GM19035 (cell line): ENCODE results near the gene PROM1.

Experiments used
- ATAC-seq: cut with Tn5 transposase; IDR thresholded peaks from one replicate; pipeline ENCODE4 v1.9.1; 2021; ENCODE audit not compliant: unreplicated experiment

The PROM1 gene

DNA sequence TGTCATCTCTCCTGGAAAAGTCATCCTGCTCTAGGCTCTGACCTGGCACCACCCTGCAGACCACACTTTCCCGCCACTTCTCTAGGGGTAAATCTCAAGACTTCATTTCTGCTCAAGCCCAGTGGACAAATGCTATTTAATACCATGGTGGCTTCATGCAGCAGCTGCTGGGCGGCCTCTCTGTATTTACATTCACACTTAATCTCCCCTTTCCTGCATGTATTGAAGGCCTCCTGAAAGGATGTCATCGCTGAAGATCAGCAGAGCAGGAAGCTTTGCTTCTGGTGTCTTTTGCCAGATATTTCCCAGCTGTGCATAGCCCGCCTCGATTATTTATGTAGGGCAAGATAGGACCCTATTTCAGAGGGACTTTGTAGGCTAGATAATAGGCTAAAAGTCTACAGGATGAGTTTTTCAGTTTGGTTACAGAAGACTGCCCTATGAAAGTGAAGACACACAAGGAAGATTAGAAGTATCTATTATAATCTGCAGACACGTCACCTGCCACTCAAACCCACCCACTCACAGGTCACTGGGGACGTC lies 17.2 kb downstream of the PROM1 start:
- no peak for ATAC-seq

- ATAC-seq: no peak
These were observed 18.8 kb downstream of the PROM1 start for GRCh38 chr4:16065066-16065465.

DNA sequence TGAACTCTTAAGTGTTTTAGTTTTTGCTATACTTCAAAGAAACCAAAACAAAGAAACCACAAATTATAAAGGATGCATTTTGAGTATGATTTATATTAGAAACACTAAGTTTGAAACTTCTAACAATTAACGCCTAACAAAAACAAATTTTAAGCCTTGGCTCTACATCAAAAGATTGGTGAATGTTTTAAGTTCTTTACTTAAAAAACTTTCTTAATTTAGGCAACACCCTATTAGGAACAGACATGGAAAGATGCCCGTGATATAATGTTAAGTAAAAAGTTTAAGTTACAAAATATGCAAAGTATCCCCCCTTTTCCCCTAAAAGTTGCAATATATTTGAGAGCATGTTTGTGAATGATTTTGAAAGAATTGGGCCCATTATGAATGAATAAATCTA lies 21.2 kb downstream of the PROM1 start:
- no peak for ATAC-seq

- ATAC-seq: no peak
These were observed 27.0 kb downstream of the PROM1 start for GRCh38 chr4:16056681-16057385.

DNA sequence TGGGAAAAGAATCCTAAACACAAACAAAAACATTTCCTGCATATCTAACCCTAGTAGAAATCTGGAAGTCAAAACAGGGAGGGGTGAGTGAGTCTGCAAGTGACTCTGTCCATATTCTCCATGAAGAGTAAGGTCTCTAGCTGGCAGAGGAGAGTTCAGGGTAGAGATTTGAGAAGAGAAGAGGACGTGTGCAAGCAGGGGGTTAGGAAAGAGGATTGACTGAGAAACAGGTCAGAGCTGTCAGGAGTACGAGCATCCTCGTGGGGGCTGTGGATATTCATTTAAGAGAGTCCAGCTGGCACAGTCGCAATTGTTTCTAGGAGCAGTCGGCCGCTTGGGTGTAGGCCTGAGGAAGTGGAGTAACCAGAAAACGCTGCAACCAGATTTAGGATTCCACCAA lies 27.9 kb downstream of the PROM1 start:
- no peak for ATAC-seq

DNA sequence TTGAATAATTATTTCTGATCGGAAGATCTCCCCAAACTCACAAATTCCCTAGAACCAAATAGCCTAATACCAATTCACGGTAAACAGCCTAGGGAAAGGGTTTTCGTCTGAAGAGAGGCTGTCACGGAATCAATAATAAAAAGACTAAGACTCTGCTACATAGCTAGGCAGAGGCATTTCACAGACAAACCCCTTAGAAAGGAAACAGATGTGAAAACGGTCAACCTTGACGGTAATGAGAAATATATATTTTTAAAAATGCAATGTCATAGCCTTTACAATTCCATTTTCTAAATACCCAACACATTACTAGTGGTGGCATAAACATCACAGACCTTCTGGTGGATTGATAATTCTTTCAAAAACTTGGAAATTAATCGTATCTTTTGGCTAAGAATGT lies 28.4 kb downstream of the PROM1 start:
- no peak for ATAC-seq

DNA sequence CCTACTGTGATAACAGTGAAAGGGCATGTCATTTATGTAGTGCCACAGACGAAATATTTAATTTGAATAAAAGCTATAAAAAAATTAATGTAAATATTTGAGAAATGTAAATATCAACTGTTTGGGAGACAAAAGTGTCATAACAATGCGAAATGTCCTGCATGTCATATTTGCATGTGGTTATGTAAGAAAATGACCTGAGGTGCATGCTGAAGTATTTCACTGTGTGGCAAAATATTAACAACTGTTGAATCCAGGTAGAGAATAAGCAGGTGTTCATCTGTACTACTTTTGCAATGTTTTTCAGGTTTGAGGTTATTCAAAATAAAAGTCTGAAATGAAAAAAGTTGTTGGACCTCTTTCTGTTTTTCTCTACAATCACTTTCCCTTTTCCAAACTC lies 30.9 kb downstream of the PROM1 start:
- no peak for ATAC-seq

- no peak for ATAC-seq
These were observed 31.8 kb downstream of the PROM1 start for GRCh38 chr4:16051980-16052379.

DNA sequence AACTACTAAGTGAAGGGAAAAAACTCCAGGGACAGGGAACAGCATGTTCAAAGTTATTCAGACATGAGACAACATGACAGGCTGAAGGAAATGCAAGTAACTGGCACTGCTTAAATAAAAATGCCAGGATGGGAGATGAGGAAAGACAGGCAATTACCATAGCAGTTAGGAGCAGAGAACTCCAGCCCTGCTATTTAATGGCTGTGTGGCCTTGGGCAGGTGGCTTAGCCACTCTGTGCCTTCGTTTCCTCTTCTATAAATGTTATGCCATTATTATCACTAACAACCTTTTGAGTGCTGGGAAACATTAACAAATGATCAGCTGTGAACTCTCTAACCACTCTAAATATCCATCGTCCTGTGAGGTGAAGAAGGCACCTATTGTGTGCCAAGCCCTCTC lies 32.7 kb downstream of the PROM1 start:
- ATAC-seq: no peak

GRCh38 chr4:16050669-16051068 lies 33.2 kb downstream of the PROM1 start:
- ATAC-seq: no peak

DNA sequence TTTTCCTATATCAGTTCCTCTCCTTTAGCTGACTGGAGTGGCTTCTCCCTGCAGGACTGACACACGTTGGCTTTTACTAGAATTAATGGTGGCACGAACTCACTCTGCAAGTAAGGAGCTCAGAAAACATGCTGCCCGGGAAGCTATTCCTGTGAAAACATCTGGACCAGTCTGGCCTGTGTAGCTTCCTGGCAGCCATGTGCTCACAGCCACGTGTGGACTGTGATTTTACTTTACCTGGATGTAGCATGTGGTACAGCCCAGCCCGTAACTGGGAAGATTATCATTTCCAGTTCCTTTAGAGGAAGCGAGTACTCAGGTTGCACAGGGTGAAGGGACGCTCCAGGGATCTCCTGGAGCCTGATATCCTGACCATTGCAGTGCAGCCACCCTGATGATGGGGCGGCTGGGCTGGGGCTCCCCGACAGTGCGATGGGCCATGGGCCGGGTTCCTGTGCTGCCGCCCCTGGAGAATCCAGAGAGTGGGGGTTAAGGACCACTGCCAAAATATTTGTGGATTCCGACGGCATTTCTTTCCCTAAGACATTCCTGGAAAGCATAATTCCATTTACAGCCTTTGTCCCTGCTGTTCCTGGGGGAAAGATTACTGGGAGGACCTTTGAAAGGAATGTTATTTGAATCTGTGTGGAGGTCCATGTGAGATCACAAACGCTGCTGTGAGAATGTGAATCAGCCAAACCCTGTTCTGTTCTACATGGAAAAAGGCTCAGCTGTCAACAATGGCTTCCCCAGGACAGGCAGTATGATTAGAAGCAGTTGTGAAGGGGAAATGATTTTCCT lies 35.0 kb downstream of the PROM1 start:
- no peak for ATAC-seq

DNA sequence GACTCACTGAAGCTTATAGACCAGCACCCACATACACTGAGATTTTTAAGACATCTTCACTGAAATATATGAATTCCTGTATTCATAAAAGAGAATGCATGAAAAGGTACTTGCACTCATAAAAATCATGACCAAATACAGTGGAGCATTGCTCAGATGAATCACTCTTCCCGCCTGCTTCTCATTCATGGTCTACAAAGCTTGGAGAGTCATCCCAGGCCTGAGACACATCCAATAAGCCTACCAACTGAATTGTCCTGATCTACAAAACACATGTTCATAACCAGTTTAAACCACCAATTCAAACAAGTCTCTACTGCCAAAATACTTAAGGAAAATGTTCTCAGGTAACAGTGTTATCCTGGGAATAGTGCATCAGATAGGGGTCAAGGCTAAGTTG lies 38.1 kb downstream of the PROM1 start:
- ATAC-seq: no peak

GRCh38 chr4:16043642-16044498 lies 40.0 kb downstream of the PROM1 start:
- no peak for ATAC-seq

- ATAC-seq: no peak
These were observed 44.7 kb downstream of the PROM1 start for GRCh38 chr4:16039139-16039538.

DNA sequence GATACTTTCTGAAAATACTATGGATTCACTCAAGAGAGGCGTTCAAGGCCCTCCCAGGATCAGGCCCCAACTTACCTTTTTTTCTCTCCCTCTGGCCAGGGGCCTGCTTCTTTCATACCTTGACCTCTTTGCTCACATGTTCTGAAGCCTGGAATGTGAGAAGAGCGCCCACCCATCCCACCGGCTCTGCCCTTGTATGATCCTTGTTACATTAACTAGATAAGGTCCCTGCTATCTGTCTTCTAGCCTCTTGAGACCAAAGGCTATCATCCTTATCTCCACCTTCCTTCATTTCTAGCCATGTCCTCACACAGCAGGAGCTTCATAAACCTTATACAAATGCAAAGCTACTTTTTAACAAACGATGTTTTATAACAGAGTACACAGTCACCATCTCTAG lies 45.9 kb downstream of the PROM1 start:
- ATAC-seq: no peak

- no peak for ATAC-seq
These were observed 48.0 kb downstream of the PROM1 start for GRCh38 chr4:16035843-16036242.

DNA sequence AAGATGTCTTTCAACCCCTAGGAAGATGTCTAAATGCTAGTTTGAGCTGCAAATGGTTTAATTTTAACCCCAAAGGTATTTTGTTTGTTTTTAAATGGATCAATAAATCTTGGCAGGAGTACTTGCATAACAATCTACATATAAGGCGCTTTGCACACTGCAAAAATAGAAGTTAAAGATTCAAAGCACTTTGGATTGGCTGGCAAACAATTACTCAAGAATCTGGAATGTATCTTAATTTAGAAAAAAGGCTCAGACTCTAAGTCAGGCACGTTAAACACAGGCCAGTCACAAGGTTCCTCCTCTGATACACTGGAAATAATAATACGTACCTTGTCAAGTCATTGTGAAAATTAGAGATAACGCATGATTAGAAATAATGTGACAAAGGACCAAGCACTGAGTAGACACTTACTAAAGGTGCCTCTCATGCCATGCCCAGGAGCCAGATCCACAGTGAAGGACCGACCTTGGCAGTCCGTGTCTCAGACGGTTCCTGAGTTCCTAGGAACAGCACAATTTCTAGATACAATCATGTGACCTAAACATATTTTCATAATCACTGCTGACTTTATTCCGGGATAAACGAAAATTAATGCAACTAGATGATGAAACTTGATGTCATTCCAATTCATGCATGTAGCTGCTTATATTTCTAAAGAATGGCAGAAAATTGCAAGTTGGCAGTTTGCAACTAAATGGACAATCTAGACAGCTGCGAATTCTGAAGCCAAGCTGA lies 49.6 kb downstream of the PROM1 start:
- no peak for ATAC-seq

DNA sequence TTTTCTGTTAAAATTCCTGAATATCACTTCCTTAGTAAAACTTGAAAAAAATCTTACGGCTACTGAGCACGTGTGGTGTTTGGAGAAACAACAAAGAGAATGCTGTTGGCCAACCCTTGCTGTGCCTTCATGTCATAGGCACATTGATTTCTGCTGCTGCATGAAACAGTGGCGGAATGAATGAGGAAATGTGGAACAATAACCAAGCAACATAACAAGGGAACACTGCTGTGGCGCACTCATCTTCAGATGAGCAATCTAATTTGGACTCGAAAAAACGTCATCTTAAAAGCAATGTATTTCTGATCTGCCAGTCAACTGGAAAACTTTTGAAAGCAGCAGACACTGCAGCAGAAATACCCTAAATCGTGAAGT lies 51.4 kb downstream of the PROM1 start:
- ATAC-seq: no peak

GRCh38 chr4:16031546-16032395 lies 52.1 kb downstream of the PROM1 start:
- ATAC-seq: no peak

DNA sequence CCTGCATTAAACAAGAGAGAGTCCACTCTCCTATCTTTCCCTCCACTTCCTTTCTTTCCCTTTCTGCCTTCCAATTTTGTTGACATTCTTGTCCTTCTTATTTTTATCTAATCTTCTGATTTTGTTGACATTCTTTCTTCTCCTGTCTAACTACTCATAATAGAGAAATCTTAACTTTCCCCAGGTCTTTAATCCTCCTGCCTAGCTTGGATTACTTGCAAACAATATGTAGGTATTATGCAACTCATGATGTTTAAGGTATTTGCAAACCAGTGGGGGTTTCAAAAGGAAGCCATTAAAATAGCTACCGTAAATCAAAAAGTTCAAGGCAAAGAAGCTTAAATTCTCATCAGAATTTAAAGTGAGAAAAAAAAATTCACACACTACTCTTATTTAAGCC lies 53.9 kb downstream of the PROM1 start:
- ATAC-seq: no peak
